Panc1 (cell line): ENCODE measurements around the gene NDNF.

Source experiments
- CTCF ChIP-seq: fragments of 450-650 bp; IDR thresholded peaks from 2 replicates; pipeline ENCODE4 v1.5.1; 2017; ENCODE audit warnings: mild to moderate bottlenecking
- REST ChIP-seq, 2 experiments: IDR thresholded peaks; 2 replicates each; pipeline ENCODE4 v1.6.1; 2011 to 2012; ENCODE audit warnings: low read depth in 2 of 2, control low read depth in 1 of 2, low read length in 1 of 2, mild to moderate bottlenecking in 1 of 2, moderate library complexity in 1 of 2; ENCODE audit not compliant: insufficient read depth in 1 of 2

- TF ChIP-seq CTCF (no peak), REST (IDR thresholded peaks at IDR 0.05; ENCODE audit: insufficient read depth in 1 of 2, low read depth in 2 of 2, low read length in 1 of 2) (no peak)
Measured at GRCh38 chr4:121025540-121025939, 46.8 kb downstream of the NDNF start.
